GM12865 (cell line): Measurements from ENCODE around the gene NEURL2.

ENCODE experiments used
- DNase-seq: peaks from one replicate; pipeline ENCODE4 v3.0.0; 2010; ENCODE audit warnings: low read depth
- H3K4me3 ChIP-seq: 2 replicates; pipeline ENCODE4 v1.5.1; 2011; ENCODE audit warnings: mild to moderate bottlenecking, low read depth, low read length, control low read depth
- TF ChIP-seq, protein P1 (sequence below): IDR thresholded peaks from 2 replicates; pipeline ENCODE4 v1.5.1; 2011; ENCODE audit warnings: low read length, control low read depth, low read depth, inconsistent platforms; ENCODE audit not compliant: insufficient read depth; ENCODE audit errors: missing control alignments

NEURL2 gene

DNA sequence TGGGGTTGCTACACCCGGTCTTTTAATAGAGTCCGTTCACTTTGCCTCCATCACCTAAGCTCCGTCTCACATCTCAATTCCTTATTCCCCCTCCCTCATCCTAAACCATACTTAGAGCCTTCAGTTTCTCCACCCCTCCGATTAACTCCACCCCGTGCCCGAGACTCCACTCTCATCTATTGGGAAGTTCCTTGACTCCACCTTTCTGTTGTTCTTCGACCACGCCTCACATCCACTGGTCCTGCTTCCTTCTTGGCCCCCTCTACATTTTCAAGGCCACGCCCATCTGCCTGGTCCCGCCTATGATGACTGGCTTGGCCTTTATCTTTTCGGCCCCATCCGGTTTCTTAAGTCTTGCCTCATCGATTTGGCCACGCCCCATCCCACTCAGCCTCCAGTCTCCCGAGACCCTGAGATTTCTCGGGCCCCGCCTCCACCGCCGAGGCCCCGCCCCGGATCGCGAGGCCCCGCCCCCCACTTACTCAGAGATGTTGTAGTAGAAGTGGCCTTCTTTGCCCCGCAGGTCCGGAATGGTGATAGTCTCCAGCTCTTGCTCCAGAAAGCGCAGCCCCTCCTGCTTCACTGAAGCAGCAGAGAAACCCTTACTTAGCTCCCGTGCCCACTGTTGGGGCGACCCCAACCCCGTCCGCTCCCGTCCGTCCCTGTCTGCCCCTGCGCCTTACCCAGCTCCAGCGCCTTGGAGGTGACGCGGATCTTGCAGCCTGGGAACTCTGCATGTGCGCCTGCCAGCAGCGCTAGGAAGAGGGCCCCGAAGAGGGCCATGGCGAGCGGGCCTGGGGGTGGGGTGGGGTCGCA, 19.9 kb upstream of the NEURL2 start:
- peak overlapping the region; percentile 45 for H3K4me3 ChIP-seq
- peak; percentile 99 for DNase-seq

DNA sequence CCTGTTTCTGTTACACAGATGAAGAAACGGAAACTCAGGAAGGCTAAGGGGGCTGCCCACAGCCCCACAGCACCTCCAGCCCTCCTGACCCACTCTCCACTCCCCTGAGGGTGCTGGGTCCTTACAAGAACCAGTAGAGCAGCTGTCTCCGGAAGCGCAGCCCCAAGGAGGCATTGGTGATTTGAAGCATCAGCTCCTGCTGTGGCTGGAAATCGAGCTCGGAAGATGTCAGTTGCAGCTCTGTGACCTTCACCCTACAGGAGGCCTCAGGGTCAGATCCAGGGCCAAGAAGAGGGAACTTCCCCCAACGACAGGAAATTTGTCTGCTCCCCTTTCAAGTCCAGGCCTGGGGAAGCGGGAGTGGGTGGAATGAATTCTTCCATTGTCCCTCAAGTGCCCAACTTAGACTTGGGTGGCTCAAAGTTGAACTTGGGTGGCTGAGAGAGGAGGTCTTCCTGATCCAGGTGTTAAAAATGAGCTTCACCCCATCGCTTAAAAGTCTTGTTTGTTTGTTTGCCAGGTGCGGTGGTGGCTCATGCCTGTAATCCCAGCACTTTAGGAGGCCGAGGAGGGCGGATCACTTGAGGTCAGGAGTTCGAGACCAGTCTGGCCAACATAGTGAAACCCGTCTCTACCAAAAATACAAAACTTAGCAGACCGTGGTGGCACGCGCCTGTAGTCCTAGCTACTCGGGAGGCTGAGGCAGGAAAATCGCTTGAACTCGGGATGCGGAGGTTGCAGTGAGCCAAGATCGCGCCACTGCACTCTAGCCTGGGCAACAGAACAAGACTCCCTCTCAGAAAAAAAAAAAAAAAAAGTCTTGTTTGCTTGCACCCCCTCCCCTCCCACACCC, 19.0 kb upstream of the NEURL2 start:
- peak overlapping the region; percentile 34; the same call in 1 of the 2 replicates for H3K4me3 ChIP-seq
- TF ChIP-seq, protein P1, sequence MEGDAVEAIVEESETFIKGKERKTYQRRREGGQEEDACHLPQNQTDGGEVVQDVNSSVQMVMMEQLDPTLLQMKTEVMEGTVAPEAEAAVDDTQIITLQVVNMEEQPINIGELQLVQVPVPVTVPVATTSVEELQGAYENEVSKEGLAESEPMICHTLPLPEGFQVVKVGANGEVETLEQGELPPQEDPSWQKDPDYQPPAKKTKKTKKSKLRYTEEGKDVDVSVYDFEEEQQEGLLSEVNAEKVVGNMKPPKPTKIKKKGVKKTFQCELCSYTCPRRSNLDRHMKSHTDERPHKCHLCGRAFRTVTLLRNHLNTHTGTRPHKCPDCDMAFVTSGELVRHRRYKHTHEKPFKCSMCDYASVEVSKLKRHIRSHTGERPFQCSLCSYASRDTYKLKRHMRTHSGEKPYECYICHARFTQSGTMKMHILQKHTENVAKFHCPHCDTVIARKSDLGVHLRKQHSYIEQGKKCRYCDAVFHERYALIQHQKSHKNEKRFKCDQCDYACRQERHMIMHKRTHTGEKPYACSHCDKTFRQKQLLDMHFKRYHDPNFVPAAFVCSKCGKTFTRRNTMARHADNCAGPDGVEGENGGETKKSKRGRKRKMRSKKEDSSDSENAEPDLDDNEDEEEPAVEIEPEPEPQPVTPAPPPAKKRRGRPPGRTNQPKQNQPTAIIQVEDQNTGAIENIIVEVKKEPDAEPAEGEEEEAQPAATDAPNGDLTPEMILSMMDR = no peak
- DNase-seq = no peak

More for the DNA sequence above, 19.9 kb upstream of the NEURL2 start:
- TF ChIP-seq, protein P1 = no peak

DNA sequence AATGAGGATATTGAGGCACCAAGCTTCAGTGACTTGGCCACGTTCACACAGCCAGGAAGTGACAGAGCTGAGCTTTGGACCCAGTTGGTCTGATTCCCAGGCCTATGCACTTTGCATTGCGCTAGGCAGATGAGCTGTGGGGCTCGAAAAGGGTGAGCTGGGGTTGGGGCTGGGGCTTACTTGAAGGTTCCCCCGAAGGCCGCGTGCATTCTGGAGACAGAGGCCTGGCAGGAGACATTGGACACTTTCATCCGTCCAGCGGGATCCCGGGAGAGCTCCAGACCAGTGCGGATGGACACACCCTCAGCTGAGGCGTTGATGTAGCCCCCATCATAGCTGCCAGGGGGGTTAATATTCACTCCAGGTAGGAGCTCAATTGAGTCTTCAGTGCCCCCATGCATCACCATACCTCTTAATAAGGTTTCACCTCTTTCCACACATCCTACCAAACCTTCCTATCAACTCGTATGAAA, 18.4 kb upstream of the NEURL2 start:
- TF ChIP-seq, protein P1 = no peak
- H3K4me3 ChIP-seq = no peak overlapping the region
- no peak for DNase-seq

DNA sequence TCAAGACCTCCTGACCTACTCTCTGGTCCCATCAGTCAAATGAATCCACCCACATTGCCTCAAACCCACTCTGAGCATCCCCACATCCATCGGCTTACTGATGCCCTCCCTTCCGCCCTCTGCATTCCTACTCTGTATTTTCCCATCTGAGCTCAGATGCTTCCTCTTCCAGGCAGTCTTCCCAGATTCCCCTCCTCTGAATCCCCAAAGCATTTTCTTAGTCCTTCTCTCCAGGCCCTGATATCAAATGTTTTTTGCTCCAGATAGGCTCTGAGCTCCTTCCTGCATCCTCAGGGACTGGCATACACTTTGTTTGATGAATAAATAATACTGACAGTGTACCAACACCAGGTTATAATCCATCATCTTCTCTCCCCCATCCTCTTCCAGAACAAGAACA, 17.1 kb upstream of the NEURL2 start:
- no peak for DNase-seq
- H3K4me3 ChIP-seq = no peak overlapping the region
- TF ChIP-seq, protein P1 = no peak

DNA sequence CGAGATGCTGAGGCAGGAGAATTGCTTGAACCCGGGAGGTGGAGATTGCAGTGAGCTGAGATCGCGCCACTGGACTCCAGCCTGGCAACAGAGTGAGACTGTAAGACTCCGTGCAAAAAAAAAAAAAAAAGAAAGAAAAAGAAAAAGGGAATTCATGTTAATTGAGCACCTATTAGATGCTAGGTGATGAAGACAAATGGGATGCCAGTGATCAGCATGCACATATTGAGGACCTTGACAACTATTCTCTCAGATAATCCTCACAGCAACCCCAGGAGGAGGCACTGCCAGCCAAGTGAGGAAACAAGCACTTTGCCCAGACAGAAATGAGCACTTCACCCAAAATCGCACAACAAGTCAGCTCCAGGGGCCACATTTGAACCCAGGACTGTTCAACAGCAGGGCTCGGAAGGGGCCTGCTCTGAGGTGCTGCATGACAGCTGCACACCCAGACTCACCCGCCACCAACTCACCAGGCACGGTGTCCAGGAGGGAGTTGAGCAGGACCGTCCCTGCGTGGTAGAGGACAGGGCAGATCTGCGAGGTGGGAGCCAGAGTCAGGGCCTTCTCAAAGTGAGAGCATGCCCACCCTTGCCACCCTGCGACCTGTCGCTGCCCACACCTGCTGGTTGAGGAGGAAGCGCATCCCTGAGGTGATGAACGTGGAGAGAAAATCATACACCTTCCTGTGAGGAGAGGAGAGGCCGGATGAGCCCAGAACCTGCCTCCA, 16.4 kb upstream of the NEURL2 start:
- DNase-seq = no peak

DNA sequence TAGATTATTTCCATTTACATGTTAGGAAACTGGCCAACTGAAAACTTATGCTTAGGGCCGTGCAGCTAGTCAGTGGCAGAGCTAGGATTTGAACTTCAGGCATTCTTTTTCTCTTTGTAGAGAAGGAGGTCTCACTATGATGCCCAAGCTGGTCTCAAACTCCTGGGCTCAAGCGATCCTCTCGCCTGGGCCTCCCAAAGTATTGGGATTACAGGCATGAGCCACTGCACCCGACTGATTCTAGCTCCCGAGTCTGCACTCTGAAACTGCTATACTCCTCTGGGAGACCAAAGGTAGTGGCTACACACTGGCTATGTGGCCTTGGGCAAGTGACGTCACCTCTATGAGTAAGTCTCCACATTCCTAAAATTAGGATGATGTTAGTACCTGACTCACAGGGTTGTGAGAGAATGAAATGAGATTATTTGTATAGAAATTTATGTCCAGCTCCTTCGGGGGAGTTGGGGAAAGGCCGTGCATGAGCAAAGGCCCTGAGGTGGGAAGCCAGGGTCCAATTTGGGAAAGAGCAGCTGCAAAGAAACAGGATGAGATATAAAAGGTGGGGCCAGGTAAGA, 14.6 kb upstream of the NEURL2 start:
- no peak for DNase-seq
- H3K4me3 ChIP-seq = no peak overlapping the region

More for the DNA sequence above, 16.4 kb upstream of the NEURL2 start:
- TF ChIP-seq, protein P1 = no peak
- H3K4me3 ChIP-seq = no peak overlapping the region

More for the DNA sequence above, 14.6 kb upstream of the NEURL2 start:
- TF ChIP-seq, protein P1 = no peak
